ENCODE results near the gene RNU5B-1.

RNU5B-1 gene

GRCh38 chr15:65329288-65329983 is 25.0 kb downstream of the RNU5B-1 start:
- DNase-seq: no peak

GRCh38 chr15:65329984-65330735 is 25.7 kb downstream of the RNU5B-1 start:
- DNase-seq: no peak

DNA sequence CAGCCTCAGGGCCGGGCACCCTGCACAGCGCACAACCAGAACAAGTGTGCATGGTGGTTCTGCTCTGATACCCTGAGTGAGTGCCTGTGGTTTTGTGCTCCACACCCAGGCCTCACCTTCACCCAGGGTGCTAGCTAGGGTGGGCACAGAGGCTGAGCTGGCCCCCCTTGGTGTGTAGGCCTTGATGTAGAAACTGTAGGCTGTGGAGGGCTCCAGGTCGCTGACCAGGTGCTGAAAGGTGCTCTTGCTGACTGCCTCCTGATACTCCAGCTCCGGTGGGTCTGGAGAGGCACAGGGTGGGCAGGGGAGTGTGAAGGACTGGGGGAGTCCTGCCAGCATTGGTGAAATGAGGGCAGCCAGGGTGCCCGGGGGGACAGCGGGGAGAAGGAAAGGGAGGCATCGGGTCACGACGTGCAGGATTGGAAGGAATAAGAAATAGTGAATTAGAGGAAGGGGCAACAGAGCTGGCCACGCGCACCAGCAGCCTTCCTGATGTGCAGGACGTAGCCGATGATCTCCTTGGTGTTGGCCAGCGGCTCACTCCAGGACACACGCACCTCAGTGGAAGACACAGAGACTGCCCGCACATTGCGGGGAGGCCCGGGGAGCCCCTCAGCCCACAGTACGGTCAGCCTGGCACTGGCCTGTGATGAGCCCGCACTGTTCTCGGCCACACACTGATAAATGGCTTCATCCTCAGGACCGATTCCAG is 26.6 kb downstream of the RNU5B-1 start:
- no peak for DNase-seq

DNA sequence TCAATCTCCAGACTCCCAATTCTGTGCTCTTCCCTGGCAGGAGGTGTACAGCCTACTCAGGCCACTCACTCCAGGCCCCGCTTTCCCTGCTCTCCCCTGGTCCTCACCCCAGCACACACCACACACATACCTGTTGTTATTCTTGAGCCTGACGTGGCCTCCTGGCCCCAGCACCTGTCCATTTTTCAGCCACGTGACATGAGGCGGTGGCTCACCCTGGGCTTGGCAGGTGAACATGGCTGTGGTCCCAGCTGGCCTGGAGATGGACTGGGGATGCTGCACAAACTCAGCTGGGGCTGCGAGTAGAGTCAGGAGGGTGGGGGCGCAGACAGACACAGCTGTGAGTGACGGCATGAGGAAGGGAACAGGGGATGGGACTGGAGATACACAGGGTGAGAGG is 27.3 kb downstream of the RNU5B-1 start:
- DNase-seq: no peak

DNA sequence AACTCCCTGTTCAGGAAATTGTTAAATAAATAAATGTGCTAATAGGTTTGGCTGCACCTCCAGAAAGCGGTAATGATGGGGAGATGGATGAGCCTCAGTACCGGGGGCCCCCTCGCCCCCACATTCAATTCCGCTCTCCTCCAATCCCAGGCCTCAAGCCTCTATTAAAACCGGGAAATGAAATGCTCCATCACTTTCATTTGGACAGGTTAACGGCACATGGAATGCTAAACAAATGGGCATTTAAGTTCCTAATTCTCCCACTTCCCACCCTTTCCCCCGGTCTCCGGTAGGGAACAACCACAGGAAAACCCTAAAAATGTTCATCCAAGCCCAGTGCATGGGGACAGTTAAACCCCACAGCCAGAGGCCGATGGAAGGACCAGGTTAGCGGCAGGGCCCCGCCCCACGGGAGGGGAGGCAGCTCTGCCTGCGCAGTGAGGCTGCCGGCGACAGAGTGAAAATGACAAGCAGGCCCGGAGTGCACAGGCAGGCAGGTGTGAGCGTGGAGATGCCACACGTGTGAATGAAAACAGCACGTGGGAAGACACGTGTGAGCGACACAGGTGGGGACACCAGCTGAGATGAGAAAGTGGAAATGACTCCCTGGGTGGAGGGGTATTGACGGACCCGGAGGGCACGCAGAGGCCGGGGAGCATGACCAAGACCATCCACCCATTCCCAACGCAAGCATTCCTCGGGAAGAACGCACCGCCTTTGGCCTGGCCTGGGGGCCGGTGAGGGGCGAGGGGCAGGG is 28.1 kb downstream of the RNU5B-1 start:
- DNase-seq: no peak

DNA sequence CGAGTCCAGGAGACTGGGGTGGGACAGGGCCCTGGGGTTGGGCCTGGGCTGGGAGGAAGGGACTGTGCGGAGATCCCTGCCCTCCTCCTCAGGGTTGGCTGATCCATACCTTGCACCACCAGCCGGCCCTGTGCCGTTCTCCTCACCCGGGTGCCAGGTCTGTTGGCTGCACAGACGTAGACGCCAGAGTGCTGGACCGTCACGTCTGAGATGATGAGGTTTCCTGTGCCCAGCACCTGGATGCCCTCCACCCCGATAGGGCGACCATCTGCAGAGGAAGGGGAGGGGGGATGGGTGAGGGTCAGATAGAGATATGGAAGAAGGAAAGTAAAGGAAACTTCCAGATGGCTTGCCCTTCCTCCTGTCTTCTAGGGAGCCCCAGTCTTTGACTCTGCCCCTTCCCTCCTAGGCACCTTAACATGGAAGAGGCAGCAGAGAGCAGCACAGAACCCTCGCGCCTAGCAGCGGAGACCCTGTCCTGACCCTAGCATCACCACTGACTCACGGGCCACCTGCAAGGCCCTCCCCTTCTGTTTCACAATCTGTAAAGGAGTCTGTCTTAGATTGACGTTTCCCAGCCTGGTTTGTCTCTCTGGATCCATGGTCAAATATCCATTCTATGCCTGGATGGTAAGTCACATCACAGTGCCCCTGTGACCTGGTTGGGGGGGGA is 28.8 kb downstream of the RNU5B-1 start:
- DNase-seq: no peak

DNA sequence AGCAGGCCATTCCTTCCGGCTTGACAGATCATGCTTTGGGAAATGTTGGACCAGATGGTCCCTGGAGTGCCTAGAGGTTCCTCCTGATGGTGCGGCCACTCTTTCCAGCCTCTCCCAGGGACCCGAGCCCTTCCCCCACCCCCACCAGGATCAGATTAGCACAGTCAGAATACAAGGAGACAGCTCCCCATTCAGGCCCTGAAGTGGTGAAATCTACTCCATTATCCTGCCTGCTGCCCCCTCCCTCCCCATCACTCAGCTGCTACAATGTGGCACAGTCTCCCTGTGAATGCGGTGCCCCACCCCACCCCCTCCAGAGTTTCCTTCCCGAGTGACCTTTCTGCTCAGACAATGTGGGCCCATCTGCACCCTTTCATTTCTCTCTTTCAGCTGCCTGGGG is 29.4 kb downstream of the RNU5B-1 start:
- no peak for DNase-seq

DNA sequence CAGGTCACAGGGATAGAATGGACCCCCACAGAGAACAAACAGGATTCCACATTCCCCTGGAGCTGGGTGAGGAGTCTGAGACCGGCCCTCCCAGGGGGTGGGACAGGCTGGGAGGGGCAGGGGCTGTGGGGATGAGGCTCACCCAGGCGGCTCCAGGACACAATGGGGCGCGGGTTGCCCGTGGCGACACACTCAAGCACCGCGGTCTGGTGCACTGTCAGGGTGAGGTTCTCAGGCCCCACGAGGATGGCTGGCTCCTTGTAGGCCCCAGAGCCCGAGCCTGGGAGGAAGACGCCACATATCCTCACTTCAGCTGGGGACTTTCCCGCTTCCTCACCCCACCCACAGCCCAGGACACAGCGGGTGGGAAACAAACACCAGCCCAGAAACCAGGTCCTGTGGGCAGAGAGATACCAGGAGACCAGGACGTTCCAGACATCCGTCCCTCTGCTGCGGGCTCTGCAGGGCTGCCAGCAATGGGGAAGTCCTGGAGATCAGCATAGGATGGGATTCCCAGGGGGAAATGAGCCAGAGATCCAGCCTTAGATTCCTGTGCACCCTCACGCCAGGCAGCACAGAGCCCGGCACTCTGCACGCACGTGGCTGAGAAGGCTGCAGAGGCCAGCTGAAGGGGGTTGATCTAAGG is 30.2 kb downstream of the RNU5B-1 start:
- DNase-seq: no peak

- no peak for DNase-seq
Measured at GRCh38 chr15:65335278-65336055, 31.0 kb downstream of the RNU5B-1 start.

- DNase-seq: no peak
Measured at GRCh38 chr15:65336493-65337435, 32.3 kb downstream of the RNU5B-1 start.

- no peak for DNase-seq
Measured at GRCh38 chr15:65337436-65338070, 33.1 kb downstream of the RNU5B-1 start.

- no peak for DNase-seq
Measured at GRCh38 chr15:65338366-65338765, 33.9 kb downstream of the RNU5B-1 start.

- DNase-seq: no peak
Measured at GRCh38 chr15:65338823-65339222, 34.3 kb downstream of the RNU5B-1 start.

- no peak for DNase-seq
Measured at GRCh38 chr15:65339416-65339815, 34.9 kb downstream of the RNU5B-1 start.

DNA sequence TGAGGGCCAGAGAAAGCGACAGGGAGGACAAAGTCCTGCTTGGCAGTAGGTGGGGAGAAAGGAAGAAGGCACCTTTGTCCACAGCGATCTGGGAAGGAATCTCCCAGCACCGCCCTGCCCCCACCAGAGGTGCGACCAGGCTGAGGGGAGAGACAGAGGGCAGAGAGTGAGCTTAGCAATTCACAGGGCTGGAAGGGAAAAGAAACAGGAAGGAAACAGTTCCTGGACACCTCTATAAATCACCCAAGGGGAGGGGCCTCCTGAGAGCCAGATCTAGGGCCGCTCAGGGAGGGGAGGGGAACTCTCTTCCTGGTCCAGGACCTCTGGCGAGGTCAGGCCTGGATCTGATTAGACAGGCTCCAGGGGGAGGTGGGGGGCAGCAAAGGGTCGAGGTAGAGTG is 35.4 kb downstream of the RNU5B-1 start:
- DNase-seq: no peak

DNA sequence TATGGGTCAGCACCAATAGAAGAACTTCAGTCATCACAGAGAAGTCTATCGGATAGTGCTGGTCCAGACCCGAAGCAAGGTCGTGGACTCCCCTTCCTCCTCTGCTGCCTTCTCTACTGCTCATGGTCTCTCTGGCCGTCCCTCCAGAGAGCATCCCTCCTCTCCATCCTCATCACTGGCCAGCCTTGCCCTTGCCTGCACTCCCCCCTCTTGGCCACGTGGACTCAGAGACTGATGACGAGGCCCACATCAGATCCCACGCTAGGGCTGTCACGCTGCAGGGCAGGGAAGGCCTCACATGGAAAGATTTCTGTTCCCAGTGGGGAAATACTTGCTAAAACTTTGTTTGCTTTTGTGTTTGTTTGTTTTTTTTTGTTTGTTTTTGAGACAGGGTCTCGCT is 38.0 kb downstream of the RNU5B-1 start:
- DNase-seq: no peak

- no peak for DNase-seq
Measured at GRCh38 chr15:65343374-65343981, 39.0 kb downstream of the RNU5B-1 start.

GRCh38 chr15:65344214-65344913 is 39.9 kb downstream of the RNU5B-1 start:
- no peak for DNase-seq

DNA sequence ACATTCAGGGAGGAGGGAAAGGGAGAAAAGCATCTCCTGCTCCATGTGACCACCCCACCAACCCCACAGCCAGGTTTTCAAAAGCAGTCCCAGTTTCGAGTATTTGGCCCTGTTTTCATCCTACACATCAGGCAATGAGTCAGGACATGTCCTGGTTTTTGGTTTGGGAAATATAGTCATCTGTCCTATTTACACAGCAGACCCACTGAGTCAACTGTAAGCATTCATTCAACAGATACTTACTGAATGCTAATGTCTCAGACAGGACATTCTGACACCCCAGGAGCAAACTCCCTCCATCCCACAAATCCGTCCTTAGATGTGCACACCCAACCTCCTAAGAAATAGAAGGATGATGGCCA is 40.4 kb downstream of the RNU5B-1 start:
- DNase-seq: no peak
